ENCODE data around the gene C11orf16.

The C11orf16 gene

DNA sequence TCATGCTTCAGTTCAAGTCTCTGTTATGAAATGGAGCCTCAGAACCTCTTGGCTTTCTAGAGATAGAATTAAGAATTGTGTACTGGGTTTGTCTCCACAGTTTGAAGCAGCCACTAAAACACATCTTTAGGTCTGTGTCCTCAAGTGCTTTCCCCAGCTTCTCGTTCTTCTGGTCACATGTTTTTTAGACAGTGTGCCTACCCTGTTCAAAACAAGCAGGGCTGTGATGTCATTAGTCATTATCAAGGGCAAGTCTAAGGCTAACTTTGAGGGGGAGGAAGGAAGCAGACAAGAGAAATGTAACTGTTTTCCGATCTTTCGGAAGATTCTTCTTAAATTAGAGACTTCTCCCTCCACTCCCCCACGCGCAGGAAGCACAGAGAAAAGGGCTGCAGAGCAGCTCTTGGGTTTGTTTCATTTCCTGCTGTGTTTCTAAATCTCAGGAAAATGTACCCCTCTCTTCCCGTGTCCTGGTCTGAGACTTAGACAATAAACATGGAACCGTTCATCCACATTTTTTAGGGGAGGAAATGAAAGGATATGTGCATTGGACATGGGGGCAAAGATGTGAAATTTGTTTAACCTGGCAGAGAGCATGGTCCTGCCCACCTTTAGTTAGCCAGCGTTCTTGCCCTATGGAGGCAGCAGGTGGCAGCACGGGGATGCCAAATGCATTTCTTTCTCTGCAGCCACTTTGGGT lies 18.6 kb downstream of the C11orf16 start (continued):
- TF ChIP-seq, protein P1, sequence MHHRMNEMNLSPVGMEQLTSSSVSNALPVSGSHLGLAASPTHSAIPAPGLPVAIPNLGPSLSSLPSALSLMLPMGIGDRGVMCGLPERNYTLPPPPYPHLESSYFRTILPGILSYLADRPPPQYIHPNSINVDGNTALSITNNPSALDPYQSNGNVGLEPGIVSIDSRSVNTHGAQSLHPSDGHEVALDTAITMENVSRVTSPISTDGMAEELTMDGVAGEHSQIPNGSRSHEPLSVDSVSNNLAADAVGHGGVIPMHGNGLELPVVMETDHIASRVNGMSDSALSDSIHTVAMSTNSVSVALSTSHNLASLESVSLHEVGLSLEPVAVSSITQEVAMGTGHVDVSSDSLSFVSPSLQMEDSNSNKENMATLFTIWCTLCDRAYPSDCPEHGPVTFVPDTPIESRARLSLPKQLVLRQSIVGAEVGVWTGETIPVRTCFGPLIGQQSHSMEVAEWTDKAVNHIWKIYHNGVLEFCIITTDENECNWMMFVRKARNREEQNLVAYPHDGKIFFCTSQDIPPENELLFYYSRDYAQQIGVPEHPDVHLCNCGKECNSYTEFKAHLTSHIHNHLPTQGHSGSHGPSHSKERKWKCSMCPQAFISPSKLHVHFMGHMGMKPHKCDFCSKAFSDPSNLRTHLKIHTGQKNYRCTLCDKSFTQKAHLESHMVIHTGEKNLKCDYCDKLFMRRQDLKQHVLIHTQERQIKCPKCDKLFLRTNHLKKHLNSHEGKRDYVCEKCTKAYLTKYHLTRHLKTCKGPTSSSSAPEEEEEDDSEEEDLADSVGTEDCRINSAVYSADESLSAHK (tag by site-specific recombination; IDR thresholded peaks at IDR 0.05): no peak
- TF ChIP-seq, protein P2, sequence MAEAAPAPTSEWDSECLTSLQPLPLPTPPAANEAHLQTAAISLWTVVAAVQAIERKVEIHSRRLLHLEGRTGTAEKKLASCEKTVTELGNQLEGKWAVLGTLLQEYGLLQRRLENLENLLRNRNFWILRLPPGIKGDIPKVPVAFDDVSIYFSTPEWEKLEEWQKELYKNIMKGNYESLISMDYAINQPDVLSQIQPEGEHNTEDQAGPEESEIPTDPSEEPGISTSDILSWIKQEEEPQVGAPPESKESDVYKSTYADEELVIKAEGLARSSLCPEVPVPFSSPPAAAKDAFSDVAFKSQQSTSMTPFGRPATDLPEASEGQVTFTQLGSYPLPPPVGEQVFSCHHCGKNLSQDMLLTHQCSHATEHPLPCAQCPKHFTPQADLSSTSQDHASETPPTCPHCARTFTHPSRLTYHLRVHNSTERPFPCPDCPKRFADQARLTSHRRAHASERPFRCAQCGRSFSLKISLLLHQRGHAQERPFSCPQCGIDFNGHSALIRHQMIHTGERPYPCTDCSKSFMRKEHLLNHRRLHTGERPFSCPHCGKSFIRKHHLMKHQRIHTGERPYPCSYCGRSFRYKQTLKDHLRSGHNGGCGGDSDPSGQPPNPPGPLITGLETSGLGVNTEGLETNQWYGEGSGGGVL (tag by site-specific recombination; IDR thresholded peaks at IDR 0.05): no peak
- TF ChIP-seq ZNF433 (tag by site-specific recombination; IDR thresholded peaks at IDR 0.05; ENCODE audit: low read depth) (no peak), ZNF404 (tag by site-specific recombination; IDR thresholded peaks at IDR 0.05) (no peak), ZNF426 (tag by site-specific recombination; IDR thresholded peaks at IDR 0.05) (no peak), TCF7L2 (IDR thresholded peaks at IDR 0.05; ENCODE audit: borderline replicate concordance, low read depth, low read length) (no peak), ZNF626 (tag by site-specific recombination; IDR thresholded peaks at IDR 0.05) (no peak), ZNF623 (tag by site-specific recombination; IDR thresholded peaks at IDR 0.05) (no peak), ZNF561 (tag by site-specific recombination; IDR thresholded peaks at IDR 0.05; ENCODE audit: borderline replicate concordance) (no peak), ZNF76 (tag by site-specific recombination; IDR thresholded peaks at IDR 0.05; ENCODE audit: borderline replicate concordance, low read depth) (no peak), SCRT2 (tag by site-specific recombination; IDR thresholded peaks at IDR 0.05) (no peak), ZNF366 (tag by site-specific recombination; conservative IDR thresholded peaks at IDR 0.05) (no peak), ZNF140 (tag by site-specific recombination; IDR thresholded peaks at IDR 0.05) (no peak), ZNF768 (tag by site-specific recombination; IDR thresholded peaks at IDR 0.05) (no peak), ZNF501 (tag by site-specific recombination; IDR thresholded peaks at IDR 0.05) (no peak; the same call in 1 of the 2 replicates)
- TF ChIP-seq, protein P3, sequence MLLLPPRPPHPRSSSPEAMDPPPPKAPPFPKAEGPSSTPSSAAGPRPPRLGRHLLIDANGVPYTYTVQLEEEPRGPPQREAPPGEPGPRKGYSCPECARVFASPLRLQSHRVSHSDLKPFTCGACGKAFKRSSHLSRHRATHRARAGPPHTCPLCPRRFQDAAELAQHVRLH (tag by site-specific recombination; IDR thresholded peaks at IDR 0.05): no peak
- TF ChIP-seq, protein P4, sequence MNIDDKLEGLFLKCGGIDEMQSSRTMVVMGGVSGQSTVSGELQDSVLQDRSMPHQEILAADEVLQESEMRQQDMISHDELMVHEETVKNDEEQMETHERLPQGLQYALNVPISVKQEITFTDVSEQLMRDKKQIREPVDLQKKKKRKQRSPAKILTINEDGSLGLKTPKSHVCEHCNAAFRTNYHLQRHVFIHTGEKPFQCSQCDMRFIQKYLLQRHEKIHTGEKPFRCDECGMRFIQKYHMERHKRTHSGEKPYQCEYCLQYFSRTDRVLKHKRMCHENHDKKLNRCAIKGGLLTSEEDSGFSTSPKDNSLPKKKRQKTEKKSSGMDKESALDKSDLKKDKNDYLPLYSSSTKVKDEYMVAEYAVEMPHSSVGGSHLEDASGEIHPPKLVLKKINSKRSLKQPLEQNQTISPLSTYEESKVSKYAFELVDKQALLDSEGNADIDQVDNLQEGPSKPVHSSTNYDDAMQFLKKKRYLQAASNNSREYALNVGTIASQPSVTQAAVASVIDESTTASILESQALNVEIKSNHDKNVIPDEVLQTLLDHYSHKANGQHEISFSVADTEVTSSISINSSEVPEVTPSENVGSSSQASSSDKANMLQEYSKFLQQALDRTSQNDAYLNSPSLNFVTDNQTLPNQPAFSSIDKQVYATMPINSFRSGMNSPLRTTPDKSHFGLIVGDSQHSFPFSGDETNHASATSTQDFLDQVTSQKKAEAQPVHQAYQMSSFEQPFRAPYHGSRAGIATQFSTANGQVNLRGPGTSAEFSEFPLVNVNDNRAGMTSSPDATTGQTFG (tag by site-specific recombination; IDR thresholded peaks at IDR 0.05; ENCODE audit: borderline replicate concordance): no peak
- TF ChIP-seq, protein P5, sequence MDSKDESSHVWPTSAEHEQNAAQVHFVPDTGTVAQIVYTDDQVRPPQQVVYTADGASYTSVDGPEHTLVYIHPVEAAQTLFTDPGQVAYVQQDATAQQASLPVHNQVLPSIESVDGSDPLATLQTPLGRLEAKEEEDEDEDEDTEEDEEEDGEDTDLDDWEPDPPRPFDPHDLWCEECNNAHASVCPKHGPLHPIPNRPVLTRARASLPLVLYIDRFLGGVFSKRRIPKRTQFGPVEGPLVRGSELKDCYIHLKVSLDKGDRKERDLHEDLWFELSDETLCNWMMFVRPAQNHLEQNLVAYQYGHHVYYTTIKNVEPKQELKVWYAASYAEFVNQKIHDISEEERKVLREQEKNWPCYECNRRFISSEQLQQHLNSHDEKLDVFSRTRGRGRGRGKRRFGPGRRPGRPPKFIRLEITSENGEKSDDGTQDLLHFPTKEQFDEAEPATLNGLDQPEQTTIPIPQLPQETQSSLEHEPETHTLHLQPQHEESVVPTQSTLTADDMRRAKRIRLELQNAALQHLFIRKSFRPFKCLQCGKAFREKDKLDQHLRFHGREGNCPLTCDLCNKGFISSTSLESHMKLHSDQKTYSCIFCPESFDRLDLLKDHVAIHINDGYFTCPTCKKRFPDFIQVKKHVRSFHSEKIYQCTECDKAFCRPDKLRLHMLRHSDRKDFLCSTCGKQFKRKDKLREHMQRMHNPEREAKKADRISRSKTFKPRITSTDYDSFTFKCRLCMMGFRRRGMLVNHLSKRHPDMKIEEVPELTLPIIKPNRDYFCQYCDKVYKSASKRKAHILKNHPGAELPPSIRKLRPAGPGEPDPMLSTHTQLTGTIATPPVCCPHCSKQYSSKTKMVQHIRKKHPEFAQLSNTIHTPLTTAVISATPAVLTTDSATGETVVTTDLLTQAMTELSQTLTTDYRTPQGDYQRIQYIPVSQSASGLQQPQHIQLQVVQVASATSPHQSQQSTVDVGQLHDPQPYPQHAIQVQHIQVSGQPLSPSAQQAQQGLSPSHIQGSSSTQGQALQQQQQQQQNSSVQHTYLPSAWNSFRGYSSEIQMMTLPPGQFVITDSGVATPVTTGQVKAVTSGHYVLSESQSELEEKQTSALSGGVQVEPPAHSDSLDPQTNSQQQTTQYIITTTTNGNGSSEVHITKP (tag by site-specific recombination; IDR thresholded peaks at IDR 0.05): peak; percentile 99
- TF ChIP-seq, protein P6, sequence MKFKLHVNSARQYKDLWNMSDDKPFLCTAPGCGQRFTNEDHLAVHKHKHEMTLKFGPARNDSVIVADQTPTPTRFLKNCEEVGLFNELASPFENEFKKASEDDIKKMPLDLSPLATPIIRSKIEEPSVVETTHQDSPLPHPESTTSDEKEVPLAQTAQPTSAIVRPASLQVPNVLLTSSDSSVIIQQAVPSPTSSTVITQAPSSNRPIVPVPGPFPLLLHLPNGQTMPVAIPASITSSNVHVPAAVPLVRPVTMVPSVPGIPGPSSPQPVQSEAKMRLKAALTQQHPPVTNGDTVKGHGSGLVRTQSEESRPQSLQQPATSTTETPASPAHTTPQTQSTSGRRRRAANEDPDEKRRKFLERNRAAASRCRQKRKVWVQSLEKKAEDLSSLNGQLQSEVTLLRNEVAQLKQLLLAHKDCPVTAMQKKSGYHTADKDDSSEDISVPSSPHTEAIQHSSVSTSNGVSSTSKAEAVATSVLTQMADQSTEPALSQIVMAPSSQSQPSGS (tag by site-specific recombination; IDR thresholded peaks at IDR 0.05; ENCODE audit: low read depth): peak; percentile 12; the same call in 1 of the 2 replicates
- TF ChIP-seq, protein P7, sequence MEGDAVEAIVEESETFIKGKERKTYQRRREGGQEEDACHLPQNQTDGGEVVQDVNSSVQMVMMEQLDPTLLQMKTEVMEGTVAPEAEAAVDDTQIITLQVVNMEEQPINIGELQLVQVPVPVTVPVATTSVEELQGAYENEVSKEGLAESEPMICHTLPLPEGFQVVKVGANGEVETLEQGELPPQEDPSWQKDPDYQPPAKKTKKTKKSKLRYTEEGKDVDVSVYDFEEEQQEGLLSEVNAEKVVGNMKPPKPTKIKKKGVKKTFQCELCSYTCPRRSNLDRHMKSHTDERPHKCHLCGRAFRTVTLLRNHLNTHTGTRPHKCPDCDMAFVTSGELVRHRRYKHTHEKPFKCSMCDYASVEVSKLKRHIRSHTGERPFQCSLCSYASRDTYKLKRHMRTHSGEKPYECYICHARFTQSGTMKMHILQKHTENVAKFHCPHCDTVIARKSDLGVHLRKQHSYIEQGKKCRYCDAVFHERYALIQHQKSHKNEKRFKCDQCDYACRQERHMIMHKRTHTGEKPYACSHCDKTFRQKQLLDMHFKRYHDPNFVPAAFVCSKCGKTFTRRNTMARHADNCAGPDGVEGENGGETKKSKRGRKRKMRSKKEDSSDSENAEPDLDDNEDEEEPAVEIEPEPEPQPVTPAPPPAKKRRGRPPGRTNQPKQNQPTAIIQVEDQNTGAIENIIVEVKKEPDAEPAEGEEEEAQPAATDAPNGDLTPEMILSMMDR (tag by site-specific recombination; IDR thresholded peaks at IDR 0.05): 0 out of 2 replicates have a peak, but pooled peaks have one; percentile 33
- TF ChIP-seq, protein P8, sequence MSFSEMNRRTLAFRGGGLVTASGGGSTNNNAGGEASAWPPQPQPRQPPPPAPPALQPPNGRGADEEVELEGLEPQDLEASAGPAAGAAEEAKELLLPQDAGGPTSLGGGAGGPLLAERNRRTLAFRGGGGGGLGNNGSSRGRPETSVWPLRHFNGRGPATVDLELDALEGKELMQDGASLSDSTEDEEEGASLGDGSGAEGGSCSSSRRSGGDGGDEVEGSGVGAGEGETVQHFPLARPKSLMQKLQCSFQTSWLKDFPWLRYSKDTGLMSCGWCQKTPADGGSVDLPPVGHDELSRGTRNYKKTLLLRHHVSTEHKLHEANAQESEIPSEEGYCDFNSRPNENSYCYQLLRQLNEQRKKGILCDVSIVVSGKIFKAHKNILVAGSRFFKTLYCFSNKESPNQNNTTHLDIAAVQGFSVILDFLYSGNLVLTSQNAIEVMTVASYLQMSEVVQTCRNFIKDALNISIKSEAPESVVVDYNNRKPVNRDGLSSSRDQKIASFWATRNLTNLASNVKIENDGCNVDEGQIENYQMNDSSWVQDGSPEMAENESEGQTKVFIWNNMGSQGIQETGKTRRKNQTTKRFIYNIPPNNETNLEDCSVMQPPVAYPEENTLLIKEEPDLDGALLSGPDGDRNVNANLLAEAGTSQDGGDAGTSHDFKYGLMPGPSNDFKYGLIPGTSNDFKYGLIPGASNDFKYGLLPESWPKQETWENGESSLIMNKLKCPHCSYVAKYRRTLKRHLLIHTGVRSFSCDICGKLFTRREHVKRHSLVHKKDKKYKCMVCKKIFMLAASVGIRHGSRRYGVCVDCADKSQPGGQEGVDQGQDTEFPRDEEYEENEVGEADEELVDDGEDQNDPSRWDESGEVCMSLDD (tag by site-specific recombination; IDR thresholded peaks at IDR 0.05): no peak

All from HEK293 (cell line).